RKO (cell line): ENCODE data around the gene GPR179.

Source experiments
- DNase-seq: peaks from one replicate; pipeline ENCODE4 v3.0.0-alpha.2; 2016; ENCODE audit warnings: low spot score

The GPR179 gene

DNA sequence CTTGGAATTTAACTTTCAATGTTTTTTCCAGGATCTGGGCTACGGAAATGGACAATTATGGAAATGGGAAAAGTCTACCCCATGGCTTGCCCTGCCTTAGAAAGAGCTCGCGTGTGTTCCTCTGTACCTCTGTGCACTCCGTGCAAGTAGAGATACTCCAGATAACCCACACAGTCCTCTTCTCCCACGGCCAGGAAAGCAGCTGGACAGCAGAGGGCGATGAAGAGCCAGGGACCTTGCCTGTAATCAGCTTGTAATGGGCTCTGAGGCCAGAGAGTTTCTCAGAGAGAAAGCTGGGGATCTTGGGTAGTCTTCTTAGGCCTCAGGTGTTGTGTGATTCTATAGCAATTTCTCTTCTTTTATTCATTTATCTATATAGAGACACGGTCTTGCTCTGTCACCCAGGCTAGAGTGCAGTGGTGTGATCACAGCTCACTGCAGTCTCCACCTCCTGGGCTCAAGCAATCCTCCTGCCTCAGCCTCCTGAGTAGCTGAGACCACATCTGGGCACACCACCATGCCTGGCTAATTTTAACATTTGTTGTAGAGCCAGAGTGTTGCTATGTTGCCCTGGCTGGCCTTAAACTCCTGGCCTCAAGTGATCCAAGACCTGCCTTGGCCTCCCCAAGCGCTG, 5.5 kb upstream of the GPR179 start:
- peak; percentile 84 for DNase-seq

DNA sequence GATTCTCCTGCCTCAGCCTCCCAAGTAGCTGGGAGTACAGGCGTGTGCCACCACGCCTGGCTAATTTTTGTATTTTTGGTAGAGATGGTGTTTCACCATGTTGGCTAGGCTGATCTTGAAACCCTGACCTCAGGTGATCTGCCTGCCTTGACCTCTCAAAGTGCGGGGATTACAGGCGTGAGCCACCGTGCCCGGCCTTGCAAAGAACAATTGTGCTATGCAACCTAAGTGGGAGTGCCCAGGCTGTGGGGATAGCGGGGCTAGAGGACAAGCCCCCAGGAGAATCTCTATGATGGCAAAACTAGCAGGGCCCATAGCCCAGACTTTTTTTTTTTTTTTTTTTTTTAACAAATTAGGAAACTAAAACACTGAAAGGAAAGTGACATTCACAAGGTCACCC, 2.0 kb upstream of the GPR179 start:
- DNase-seq = no peak

GRCh38 chr17:38344420-38344745, 627 bp upstream of the GPR179 start:
- DNase-seq = no peak

DNA sequence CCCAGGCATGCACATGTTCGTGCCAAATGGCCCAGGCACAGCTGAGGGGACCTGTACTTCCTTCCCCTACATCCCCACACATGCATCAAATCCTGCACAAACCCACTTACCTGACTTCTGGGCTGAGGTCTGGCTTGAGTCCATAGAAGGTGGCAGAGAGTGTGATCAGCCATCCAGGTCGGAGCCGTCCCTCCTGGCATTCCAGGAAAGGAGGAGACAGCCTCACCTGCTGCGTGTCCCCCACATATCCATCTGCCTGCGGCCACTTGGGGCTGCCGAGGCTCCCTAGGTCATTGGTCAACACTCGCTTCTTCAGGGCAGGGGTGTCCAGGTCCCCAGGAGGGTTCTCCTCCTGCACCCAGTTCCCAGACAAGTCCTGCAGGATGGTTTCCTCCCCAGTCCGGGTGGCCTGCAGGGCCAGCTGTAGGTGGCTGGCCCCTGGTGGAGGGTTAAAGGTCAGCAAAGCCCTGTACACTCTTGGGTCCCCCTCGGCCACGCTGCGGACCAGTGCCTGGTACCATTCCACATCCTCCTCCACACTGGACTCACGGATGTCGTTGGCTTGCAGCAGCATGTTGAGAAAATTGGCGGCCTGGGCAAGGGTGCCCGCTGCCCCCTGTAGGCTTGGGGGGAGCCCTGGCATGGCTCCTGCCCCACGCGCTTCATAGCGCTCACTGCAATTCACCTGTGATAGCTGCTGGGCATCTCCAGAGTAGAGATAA, 709 bp downstream of the GPR179 start:
- DNase-seq = no peak

DNA sequence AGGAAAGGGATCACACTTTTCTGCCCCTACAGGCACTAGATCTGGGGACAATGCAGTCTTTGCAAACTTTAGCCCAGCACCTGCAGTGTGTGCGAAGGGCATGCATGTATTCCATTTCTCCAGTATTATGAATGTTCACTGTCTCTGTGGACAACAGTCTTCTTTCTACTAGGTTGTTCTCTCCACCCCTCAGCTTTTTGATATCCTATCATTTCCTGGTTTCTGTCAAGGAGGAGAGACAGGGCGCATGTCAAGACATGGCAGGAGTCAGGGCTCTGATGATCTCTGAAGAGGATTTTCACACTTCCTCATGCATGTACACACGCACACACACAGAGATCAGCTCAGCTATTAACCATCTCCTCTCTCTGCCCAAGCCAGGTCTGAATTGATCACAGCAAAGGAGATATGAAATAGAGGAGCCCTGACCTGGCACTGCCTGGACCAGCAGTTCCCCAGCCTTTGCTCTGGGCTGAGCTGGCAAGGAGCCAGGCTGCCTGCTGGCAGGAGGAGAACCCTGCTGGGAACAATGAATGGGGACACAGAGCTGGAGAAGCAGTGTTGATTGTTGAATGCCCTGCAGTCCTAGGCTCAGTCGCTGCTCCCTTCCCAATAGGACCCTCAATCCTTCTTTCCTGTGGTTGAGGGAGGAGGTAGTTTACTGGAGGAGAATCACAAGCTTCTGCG, 2.6 kb downstream of the GPR179 start:
- no peak for DNase-seq

- DNase-seq = no peak
These were observed 3.9 kb downstream of the GPR179 start for GRCh38 chr17:38339891-38340290.

DNA sequence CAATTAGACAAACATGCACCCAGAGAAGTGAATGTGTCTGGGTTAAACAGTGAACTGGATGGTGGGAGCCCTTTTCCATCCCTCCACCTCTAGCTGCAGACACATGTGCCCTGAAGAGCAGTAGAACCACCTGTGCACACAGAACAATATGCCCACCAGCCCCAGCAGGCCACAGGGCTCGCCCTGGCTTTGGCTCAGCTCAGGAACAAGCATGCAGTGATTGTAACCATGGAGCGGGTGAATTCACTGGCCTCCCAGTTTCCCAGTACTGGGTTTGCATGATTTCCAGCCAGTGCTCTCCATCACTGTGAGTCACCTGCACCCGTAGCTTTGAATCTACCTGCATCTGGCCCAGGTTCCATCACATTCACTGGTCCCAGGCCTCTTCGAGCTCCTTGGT, 5.2 kb downstream of the GPR179 start:
- no peak for DNase-seq

- no peak for DNase-seq
These were observed 5.7 kb downstream of the GPR179 start for GRCh38 chr17:38338053-38338452.

GRCh38 chr17:38336838-38337237, 6.9 kb downstream of the GPR179 start:
- DNase-seq = no peak

- no peak for DNase-seq
These were observed 9.0 kb downstream of the GPR179 start for GRCh38 chr17:38334480-38335364.

- no peak for DNase-seq
These were observed 10.0 kb downstream of the GPR179 start for GRCh38 chr17:38333635-38334295.

DNA sequence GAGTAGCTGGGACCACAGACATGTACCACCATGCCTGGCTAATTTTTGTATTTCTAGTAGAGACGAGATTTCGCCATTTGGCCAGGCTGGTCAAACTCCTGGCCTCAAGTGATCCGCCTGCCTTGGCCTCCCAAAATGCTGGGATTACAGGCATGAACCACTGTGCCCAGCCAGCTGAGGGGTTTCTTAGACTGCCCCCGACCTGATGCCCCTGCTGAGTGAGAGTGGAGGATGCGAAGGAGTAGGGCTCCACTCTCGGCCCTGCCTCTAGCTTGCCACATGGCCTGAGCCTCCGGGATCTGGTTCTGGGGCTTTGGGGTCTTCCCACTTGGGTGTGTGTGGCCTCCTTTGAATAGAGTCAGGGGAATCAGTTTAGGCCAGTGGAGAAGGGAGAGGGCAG, 11.0 kb downstream of the GPR179 start:
- no peak for DNase-seq

DNA sequence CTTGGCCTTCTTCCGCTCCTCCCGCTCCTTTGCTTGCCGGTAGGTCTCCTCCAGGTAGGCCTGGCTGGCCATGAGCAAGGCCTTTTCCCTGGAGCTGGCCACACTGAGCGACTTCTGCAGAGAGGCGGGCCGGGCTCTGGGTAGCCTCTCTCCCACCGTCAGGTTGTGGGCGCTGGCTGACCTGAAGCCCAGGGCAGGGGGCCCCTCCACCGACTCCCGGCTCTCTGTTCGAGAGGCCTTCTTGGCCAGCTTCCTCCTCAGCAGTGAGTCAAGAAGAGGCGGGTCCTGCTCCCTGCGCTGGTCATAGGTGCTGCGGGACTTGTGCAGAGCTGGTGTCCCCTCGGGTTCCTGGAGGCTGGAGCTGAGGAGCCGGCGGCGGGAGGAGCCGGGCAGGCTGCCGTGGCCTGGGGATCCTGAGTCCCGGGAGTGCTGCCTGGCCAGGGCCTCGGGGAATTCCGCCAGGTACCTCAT, 12.8 kb downstream of the GPR179 start:
- no peak for DNase-seq

GRCh38 chr17:38329808-38330730, 13.7 kb downstream of the GPR179 start:
- DNase-seq = no peak

DNA sequence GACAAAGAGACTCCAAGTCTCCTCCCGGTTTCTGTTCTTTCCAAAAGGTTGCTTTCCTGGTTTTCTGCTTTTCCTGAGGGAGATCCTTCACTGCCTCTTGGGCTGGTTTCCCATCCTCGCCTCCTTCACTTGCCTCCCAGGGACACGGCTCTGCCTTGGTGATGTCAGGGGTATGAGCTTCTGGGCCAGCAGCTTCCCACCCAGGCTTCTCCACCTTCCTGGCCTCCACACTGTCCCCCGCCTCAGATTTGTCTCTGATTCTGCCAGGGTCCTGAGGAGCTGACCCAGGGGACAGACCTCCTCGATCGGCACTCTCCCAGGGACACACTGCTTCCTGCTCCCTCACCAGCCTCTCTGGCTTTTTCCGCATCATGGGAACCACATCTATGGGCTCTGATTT, 14.5 kb downstream of the GPR179 start:
- no peak for DNase-seq

GRCh38 chr17:38328620-38329019, 15.1 kb downstream of the GPR179 start:
- DNase-seq = no peak

- no peak for DNase-seq
These were observed 15.8 kb downstream of the GPR179 start for GRCh38 chr17:38327936-38328335.

DNA sequence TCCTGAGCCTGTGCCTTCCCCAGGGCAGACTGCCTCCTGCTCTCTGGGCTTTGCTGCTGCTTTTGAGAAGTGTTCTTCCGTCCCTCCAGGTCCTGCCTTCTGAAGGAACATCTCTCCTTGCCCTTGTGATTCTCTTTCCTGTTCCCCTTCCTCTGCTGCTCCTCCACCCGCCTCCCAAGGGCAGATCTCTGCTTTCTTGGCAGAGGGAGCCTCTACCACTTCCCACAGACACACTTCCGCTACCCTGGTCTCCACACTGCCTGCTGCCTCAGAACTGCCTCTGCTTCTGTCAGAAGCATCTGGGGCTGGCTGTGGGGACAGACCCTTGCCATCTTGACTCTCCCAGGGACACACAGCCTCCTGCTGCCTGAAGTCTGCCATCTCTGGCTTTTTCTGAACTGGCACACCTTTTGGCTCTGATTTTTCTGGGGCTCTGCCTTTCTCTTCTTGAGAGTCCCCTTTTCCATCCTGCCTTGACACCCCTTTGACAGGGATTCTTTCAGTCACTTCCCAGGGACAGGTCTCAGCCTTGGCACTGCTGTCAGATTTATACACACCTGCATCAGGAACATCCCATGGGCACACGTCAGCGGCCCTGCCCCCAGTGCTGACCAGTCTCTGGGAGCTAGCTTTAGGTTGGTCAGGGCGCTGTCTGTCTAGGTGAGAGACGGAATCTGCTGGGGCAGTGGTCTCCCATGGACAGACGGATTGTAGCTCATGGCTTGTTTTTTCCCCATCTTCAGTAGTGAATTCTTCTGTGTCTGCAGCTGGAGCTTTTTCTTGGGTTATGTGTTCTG, 16.6 kb downstream of the GPR179 start:
- DNase-seq = no peak

- no peak for DNase-seq
These were observed 18.4 kb downstream of the GPR179 start for GRCh38 chr17:38325221-38325851.
